GM12878 (cell line): ENCODE measurements around the gene VPS39.

Experiments
- EP300 ChIP-seq, 2 experiments: fragments of 150-350 bp in 1 of 2; IDR thresholded peaks; 2 replicates each; pipeline ENCODE4 v1.6.1; 2011 to 2012; ENCODE audit warnings: low read depth in 2 of 2, low read length in 2 of 2, borderline replicate concordance in 1 of 2, improper control_type of control experiment in 1 of 2, inconsistent platforms in 1 of 2; ENCODE audit not compliant: control insufficient read depth in 1 of 2
- POLR2A ChIP-seq: IDR thresholded peaks from 2 replicates; pipeline ENCODE4 v1.6.1; 2011; ENCODE audit warnings: low read depth, mild to moderate bottlenecking, low read length
- RUNX3 ChIP-seq: IDR thresholded peaks from 2 replicates; pipeline ENCODE4 v1.6.1; 2012; ENCODE audit warnings: low read length, inconsistent platforms
- SMC3 ChIP-seq: IDR thresholded peaks from 2 replicates; pipeline ENCODE4 v1.6.1; 2011; ENCODE audit warnings: low read length, improper control_type of control experiment, borderline replicate concordance
- ZZZ3 ChIP-seq: IDR thresholded peaks from 2 replicates; pipeline ENCODE4 v1.6.1; 2011; ENCODE audit warnings: low read depth; ENCODE audit not compliant: control insufficient read depth, insufficient read length
- TF ChIP-seq, protein P1 (sequence below): IDR thresholded peaks from 2 replicates; pipeline ENCODE4 v1.6.1; 2011; ENCODE audit warnings: mild to moderate bottlenecking, low read depth, low read length, moderate library complexity; ENCODE audit not compliant: insufficient replicate concordance
- TF ChIP-seq, protein P2 (sequence below), 3 experiments: IDR thresholded peaks in 2 of 3; conservative IDR thresholded peaks in 1 of 3; 2 replicates each; pipeline ENCODE4 v1.5.1; 2011; ENCODE audit warnings: low read depth in 3 of 3, low read length in 3 of 3, mild to moderate bottlenecking in 3 of 3, control low read depth in 2 of 3, moderate library complexity in 2 of 3, inconsistent platforms in 1 of 3, mixed read lengths in 1 of 3; ENCODE audit not compliant: control insufficient read depth in 2 of 3, insufficient read depth in 1 of 3; ENCODE audit errors: extremely low read depth in 1 of 3

DNA sequence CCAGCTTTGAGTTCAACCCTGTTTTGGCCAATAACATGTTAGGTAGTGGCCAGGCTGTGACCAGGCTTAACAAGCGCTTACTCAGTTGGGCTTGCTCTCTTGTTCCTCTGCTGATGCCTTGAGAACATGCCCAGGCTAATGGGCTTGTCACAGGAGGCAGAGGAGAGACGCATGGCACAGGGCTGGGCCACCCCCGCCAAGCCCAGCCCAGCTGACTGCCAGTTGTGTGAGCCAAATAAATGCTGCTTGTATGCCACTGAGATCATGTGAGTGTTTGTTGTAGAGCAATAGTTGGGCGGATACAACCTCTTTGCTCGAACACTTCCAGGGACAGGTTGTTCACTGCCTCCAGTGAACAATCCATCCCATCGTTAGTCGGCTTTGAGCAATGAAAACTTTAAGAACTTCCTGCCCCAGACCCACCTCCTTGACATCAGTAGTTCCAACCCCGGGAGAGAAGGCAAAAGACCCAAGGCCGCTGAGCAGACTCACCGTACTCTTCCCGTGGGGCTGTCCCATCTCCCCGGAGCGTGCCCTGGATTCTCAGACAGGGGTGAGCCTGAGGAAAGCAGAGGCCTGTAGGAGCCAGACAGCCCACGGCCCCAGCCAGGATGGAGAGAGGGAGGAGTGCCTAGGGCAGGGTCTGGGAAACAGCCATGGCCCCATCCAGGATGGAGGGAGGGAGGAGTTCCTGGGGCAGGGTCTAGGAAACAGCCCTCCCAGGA, 55.7 kb downstream of the VPS39 start:
- TF ChIP-seq POLR2A (no peak), SMC3 (no peak), EP300 (IDR thresholded peaks at IDR 0.05; ENCODE audit: borderline replicate concordance in 1 of 2, control insufficient read depth in 1 of 2, low read depth in 2 of 2, low read length in 2 of 2) (no peak), RUNX3 (no peak), ZZZ3 (no peak)
- TF ChIP-seq, protein P1, sequence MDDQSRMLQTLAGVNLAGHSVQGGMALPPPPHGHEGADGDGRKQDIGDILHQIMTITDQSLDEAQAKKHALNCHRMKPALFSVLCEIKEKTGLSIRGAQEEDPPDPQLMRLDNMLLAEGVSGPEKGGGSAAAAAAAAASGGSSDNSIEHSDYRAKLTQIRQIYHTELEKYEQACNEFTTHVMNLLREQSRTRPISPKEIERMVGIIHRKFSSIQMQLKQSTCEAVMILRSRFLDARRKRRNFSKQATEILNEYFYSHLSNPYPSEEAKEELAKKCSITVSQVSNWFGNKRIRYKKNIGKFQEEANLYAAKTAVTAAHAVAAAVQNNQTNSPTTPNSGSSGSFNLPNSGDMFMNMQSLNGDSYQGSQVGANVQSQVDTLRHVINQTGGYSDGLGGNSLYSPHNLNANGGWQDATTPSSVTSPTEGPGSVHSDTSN, result no peak
- TF ChIP-seq, protein P2, sequence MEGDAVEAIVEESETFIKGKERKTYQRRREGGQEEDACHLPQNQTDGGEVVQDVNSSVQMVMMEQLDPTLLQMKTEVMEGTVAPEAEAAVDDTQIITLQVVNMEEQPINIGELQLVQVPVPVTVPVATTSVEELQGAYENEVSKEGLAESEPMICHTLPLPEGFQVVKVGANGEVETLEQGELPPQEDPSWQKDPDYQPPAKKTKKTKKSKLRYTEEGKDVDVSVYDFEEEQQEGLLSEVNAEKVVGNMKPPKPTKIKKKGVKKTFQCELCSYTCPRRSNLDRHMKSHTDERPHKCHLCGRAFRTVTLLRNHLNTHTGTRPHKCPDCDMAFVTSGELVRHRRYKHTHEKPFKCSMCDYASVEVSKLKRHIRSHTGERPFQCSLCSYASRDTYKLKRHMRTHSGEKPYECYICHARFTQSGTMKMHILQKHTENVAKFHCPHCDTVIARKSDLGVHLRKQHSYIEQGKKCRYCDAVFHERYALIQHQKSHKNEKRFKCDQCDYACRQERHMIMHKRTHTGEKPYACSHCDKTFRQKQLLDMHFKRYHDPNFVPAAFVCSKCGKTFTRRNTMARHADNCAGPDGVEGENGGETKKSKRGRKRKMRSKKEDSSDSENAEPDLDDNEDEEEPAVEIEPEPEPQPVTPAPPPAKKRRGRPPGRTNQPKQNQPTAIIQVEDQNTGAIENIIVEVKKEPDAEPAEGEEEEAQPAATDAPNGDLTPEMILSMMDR (IDR thresholded peaks at IDR 0.05 in 2 of 3, conservative IDR thresholded peaks at IDR 0.05 in 1 of 3; ENCODE audit: control insufficient read depth in 2 of 3, extremely low read depth in 1 of 3, insufficient read depth in 1 of 3, low read depth in 3 of 3, low read length in 3 of 3), result no peak
